Esophagus muscularis mucosa (tissue), 4 donors: Measurements from ENCODE around the gene HES2.

Source experiments
- EP300 ChIP-seq: sonication (generic); formaldehyde crosslinking; IDR thresholded peaks from one replicate; pipeline ENCODE4 v1.6.1; 2017; ENCODE audit warnings: antibody characterized with exemption
- POLR2A ChIP-seq: fragments of 450-650 bp; IDR thresholded peaks from one replicate; pipeline ENCODE4 v1.6.1; 2017; ENCODE audit warnings: antibody characterized with exemption, moderate library complexity, mild to moderate bottlenecking, low read depth
- POLR2AphosphoS5 ChIP-seq, 2 donors: sonication (generic); formaldehyde crosslinking; IDR thresholded peaks; one replicate each; pipeline ENCODE4 v1.6.1; 2017; ENCODE audit warnings: antibody characterized with exemption in 2 of 2
- TF ChIP-seq, protein P1 (sequence below), 3 experiments: fragments of 200-600 bp in 2 of 3; fragments of 450-650 bp in 1 of 3; sonication (generic) in 2 of 3; IDR thresholded peaks; one replicate each; pipeline ENCODE4 v1.5.1; 2017 to 2019; ENCODE audit warnings: antibody characterized with exemption in 3 of 3, mild to moderate bottlenecking in 2 of 3, moderate library complexity in 1 of 3

DNA sequence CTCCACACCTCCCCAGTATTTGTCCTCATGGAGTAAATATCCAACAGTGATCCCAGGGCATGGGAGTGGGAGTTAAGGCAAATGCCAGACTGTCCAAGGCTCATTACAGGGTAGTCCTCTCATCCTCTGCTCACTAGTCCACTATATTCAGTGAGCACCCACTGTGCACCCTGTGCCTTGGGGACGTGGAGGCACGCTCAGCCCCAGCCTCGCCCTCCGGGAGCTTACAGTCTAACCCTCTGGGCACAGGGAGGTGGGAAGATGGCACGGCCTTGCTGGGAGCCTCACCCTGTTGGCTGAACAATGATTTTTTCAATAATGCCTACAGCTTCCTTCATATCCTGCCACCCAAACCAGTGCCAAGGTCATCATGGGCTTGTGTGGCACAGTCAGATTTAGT, 2.8 kb downstream of the HES2 start:
- TF ChIP-seq, protein P1, sequence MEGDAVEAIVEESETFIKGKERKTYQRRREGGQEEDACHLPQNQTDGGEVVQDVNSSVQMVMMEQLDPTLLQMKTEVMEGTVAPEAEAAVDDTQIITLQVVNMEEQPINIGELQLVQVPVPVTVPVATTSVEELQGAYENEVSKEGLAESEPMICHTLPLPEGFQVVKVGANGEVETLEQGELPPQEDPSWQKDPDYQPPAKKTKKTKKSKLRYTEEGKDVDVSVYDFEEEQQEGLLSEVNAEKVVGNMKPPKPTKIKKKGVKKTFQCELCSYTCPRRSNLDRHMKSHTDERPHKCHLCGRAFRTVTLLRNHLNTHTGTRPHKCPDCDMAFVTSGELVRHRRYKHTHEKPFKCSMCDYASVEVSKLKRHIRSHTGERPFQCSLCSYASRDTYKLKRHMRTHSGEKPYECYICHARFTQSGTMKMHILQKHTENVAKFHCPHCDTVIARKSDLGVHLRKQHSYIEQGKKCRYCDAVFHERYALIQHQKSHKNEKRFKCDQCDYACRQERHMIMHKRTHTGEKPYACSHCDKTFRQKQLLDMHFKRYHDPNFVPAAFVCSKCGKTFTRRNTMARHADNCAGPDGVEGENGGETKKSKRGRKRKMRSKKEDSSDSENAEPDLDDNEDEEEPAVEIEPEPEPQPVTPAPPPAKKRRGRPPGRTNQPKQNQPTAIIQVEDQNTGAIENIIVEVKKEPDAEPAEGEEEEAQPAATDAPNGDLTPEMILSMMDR (IDR thresholded peaks at IDR 0.05), result no peak
- TF ChIP-seq POLR2AphosphoS5 (IDR thresholded peaks at IDR 0.05), result no peak
- TF ChIP-seq EP300, result no peak
- no peak for TF ChIP-seq POLR2A
